ENCODE data around the gene SETX.
A peak's percentile ranks its signal among the peaks of the same experiment; 100 is the strongest.
"Not testable (repeated sequence)": the region's sequence is repeated elsewhere in the genome, so short reads cannot be mapped to it uniquely, and the experiment has no call there.

SETX gene

DNA sequence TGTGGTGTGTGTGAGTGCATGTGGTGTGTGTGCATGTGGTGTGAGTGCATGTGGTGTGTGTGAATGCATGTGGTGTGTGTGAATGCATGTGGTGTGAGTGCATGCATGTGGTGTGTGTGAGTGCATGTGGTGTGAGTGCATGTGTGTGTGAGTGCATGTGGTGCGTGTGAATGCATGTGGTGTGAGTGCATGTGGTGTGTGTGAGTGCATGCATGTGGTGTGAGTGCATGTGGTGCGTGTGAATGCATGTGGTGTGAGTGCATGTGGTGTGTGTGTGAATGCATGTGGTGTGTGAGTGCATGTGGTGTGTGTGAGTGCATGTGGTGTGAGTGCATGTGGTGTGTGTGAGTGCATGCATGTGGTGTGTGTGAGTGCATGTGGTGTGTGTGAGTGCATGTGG is 23.0 kb upstream of the SETX start:
- WGBS, 2 experiments (ENCODE audit: insufficient coverage in 2 of 2): 88 to 93% methylated on average over 2 of the region's 2 CpGs
- H3K4me1 ChIP-seq (ENCODE audit: control insufficient read depth, insufficient read depth, low read length, poor library complexity, severe bottlenecking); H3K27ac ChIP-seq (ENCODE audit: low read depth, low read length, severe bottlenecking); H3K4me3 ChIP-seq (ENCODE audit: extremely low read depth, insufficient read depth, low read length, poor library complexity, severe bottlenecking); H3K9me3 ChIP-seq (ENCODE audit: control insufficient read depth, low read length): not testable (repeated sequence)
- peaks cover 70% of the 10 kb centered on the region for H3K36me3 ChIP-seq (ENCODE audit: control insufficient read depth, insufficient read depth, low read length)

DNA sequence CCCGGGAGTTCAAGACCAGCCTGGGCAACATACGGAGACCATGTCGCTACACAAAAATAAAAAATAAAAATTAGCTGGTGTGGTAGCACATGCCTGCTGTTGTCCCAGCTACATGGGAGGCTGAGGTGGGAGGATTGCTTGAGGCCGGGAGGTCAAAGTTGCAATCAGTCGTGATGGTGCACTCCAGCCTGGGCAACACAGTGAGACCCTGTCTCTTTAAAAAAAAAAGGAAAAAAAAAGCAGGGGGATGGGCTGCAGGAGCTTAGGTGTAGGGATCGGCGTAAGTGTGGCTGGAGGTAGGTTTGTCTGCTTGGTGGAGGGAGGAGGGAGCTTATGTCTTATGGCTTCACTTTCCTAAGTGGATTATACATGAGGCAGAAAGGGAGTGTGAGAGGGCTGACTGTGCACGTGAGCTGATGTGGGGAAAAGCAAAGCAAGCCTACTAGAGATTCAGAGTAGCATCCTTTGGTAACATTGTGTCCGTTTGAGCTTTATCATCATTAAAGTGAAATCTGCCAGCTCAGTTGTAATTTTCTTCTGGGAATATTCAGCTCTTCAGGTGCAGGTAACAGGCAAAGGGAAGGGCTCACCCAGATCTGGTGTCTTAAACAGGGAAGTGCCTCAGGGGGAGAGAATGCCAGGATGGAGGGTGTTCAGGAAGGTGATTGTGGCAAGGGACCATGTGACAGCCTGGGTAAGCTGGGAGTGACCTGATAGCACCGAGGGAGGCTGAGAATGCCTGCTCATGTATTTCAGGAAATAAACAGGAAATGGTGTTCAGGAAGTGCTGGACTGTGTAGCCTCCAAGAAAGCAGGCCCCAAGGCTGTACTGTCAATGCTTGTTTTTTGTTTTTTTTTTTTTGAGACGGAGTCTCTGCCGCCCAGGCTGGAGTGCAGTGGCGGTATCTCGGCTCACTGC is 17.6 kb upstream of the SETX start:
- Histone ChIP-seq H3K27ac (ENCODE audit: low read depth, low read length, severe bottlenecking) (peak overlapping the region; percentile 67), H3K4me1 (ENCODE audit: control insufficient read depth, insufficient read depth, low read length, poor library complexity, severe bottlenecking) (peaks cover 7% of the 10 kb centered on the region), H3K36me3 (ENCODE audit: control insufficient read depth, insufficient read depth, low read length) (peaks cover 25% of the 10 kb centered on the region), H3K9me3 (ENCODE audit: control insufficient read depth, low read length) (no peaks in the 10 kb centered on the region), H3K4me3 (ENCODE audit: extremely low read depth, insufficient read depth, low read length, poor library complexity, severe bottlenecking) (no peak overlapping the region)
- WGBS, 2 experiments (ENCODE audit: insufficient coverage in 2 of 2): 87 to 88% methylated on average over 10 of the region's 14 CpGs

DNA sequence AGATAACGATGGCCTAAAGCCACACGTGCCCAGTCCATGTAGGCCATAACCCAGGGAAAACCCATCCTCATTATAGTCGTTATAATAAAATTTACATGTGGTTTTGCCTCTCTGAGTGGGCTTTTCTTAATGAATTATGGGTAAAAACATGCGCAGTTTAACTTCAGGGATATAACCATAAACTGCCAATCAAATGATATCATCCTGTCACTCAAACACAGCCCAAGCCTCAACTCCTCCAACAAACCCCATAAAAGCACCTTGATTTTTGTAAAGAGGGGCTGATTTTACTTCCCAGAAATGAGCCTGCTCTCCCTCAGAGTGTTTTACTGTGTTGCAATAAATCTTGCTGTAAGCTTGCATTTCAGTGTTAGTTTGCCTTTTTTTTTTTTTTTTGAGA is 15.8 kb upstream of the SETX start:
- H3K4me3 ChIP-seq (ENCODE audit: extremely low read depth, insufficient read depth, low read length, poor library complexity, severe bottlenecking): no peak overlapping the region
- H3K36me3 ChIP-seq (ENCODE audit: control insufficient read depth, insufficient read depth, low read length): peaks cover 7% of the 10 kb centered on the region
- H3K27ac ChIP-seq (ENCODE audit: low read depth, low read length, severe bottlenecking): no peak overlapping the region
- peaks cover 7% of the 10 kb centered on the region for H3K4me1 ChIP-seq (ENCODE audit: control insufficient read depth, insufficient read depth, low read length, poor library complexity, severe bottlenecking)
- H3K9me3 ChIP-seq (ENCODE audit: control insufficient read depth, low read length): no peaks in the 10 kb centered on the region
- no CpG with 5 or more reads among the region's 4 CpGs for WGBS, 2 experiments (ENCODE audit: insufficient coverage in 2 of 2)

DNA sequence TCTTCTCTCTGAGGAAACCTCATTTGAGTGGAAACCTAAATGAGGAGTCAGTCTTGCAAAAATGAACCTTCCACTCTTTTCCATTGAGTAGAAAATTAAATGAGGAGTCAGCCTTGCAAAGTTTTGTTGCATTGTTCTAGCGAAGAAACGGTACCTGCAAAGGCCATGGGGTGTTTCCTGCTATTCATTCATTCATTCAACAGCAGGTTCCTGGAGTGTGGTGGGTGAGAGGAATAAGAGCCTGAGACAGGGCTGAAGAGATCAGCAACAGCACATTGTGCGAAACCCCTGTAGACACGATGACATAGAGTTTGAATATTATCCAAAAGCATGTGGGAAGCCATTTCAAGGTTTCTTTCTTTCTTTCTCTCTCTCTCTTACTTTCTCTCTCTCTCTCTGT is 14.6 kb upstream of the SETX start:
- Histone ChIP-seq H3K36me3 (ENCODE audit: control insufficient read depth, insufficient read depth, low read length) (no peaks in the 10 kb centered on the region), H3K27ac (ENCODE audit: low read depth, low read length, severe bottlenecking) (no peak overlapping the region), H3K4me1 (ENCODE audit: control insufficient read depth, insufficient read depth, low read length, poor library complexity, severe bottlenecking) (peaks cover 7% of the 10 kb centered on the region), H3K9me3 (ENCODE audit: control insufficient read depth, low read length) (no peaks in the 10 kb centered on the region), H3K4me3 (ENCODE audit: extremely low read depth, insufficient read depth, low read length, poor library complexity, severe bottlenecking) (no peak overlapping the region)
- 100% methylated on average over 1 of the region's 4 CpGs; no CpG with 5 or more reads in 1 of the 2 experiments for WGBS, 2 experiments (ENCODE audit: insufficient coverage in 2 of 2)

DNA sequence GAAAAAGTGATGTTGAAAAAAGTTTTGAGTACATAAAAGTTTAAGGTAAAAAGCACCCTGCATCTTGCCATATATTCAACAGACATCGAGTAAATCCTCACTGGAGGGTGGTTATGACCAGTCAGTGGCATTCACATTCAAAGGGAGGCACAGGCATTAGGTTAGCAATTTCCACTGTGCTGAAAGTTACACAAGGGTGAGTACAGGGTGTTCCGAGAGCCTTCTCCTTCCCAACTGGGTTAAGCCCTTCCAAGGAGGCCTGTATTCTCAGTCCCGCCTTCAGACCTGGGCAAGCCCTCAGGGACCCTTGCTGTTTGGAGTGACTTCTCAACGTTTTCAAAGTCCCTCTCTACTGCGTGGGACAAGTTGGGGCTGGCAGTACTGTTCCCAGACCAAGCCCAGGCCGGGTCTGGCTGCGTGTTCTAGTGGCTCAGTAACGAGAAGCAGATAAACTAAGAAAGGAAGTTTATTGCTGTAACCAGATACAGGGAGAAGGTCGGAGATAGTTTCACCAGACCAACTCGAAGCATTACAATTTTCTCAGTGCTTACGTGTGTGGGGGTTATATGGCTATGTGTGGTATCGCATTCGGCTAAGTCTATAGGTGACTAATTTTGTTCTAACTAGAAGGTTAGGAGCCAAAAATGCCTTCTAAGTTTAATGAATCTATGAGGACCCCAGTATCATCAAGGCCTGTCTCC is 13.0 kb upstream of the SETX start:
- no peaks in the 10 kb centered on the region for H3K36me3 ChIP-seq (ENCODE audit: control insufficient read depth, insufficient read depth, low read length)
- H3K27ac ChIP-seq (ENCODE audit: low read depth, low read length, severe bottlenecking): peak overlapping the region; percentile 18
- peaks cover 6% of the 10 kb centered on the region for H3K4me1 ChIP-seq (ENCODE audit: control insufficient read depth, insufficient read depth, low read length, poor library complexity, severe bottlenecking)
- 74 to 79% methylated on average over 8 to 9 of the region's 13 CpGs for WGBS, 2 experiments (ENCODE audit: insufficient coverage in 2 of 2)
- no peak overlapping the region for H3K4me3 ChIP-seq (ENCODE audit: extremely low read depth, insufficient read depth, low read length, poor library complexity, severe bottlenecking)
- no peaks in the 10 kb centered on the region for H3K9me3 ChIP-seq (ENCODE audit: control insufficient read depth, low read length)

DNA sequence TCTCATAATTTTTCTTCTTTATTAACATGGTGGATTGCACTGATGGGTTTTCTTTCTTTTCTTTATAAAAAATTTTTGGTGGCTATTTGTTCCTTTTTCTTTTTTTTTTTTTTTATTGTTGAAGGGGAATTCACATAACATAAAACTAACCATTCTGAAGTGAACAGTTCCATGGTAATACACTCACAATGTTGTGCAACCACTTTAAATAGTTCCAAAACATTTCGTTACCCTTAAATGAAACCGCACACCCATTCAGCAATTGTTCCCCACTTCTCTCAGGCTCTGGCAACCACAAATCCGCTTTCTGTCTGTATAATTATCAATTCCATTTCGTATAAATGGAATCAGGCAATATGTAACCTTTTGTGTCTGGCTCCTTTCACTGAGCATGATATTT is 11.7 kb upstream of the SETX start:
- Histone ChIP-seq H3K4me3 (ENCODE audit: extremely low read depth, insufficient read depth, low read length, poor library complexity, severe bottlenecking) (no peak overlapping the region), H3K4me1 (ENCODE audit: control insufficient read depth, insufficient read depth, low read length, poor library complexity, severe bottlenecking) (no peaks in the 10 kb centered on the region), H3K36me3 (ENCODE audit: control insufficient read depth, insufficient read depth, low read length) (no peaks in the 10 kb centered on the region), H3K27ac (ENCODE audit: low read depth, low read length, severe bottlenecking) (no peak overlapping the region), H3K9me3 (ENCODE audit: control insufficient read depth, low read length) (no peaks in the 10 kb centered on the region)
- WGBS, 2 experiments (ENCODE audit: insufficient coverage in 2 of 2): 90 to 94% methylated on average over 4 of the region's 4 CpGs

DNA sequence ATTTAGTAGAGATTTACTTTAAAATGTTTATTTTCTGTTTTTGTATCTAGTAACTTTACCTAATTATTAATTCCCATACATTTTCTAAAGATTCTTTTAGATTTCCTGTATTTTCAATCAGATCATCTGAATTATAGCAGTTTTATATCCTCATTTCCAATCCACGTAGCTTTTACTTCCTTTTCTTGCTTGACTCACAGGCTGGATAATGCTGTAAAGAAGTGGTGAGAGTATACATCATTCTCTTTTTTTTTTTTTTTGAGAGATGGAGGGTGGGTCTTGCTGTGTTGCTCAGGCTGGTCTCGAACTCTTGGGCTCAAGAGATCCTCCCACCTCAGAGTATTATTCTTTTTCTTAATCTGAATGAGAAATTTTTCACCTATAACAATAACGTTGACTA is 11.2 kb upstream of the SETX start:
- no CpG with 5 or more reads among the region's 3 CpGs for WGBS, 2 experiments (ENCODE audit: insufficient coverage in 2 of 2)
- no peaks in the 10 kb centered on the region for H3K36me3 ChIP-seq (ENCODE audit: control insufficient read depth, insufficient read depth, low read length)
- no peak overlapping the region for H3K27ac ChIP-seq (ENCODE audit: low read depth, low read length, severe bottlenecking)
- no peak overlapping the region for H3K4me3 ChIP-seq (ENCODE audit: extremely low read depth, insufficient read depth, low read length, poor library complexity, severe bottlenecking)
- H3K4me1 ChIP-seq (ENCODE audit: control insufficient read depth, insufficient read depth, low read length, poor library complexity, severe bottlenecking): no peaks in the 10 kb centered on the region
- no peaks in the 10 kb centered on the region for H3K9me3 ChIP-seq (ENCODE audit: control insufficient read depth, low read length)

DNA sequence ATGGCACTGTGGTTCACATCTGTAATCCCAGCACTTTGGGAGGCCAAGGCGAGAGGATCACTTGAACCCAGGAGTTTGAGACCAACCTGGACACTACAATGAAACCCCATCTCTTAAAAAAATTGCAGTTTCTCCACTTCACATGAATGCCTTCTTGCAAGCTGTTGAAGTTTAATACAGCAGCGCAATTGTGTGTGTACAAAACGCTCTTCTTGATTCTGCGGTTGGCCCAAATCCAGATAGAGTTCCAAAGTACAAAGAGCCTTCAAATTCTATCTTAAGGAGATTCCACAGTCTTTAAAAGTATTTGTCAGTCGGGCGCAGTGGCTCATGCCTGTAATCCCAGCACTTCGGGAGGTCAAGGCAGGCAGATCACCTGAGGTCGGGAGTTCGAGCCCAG is 9.3 kb upstream of the SETX start:
- H3K4me1 ChIP-seq (ENCODE audit: control insufficient read depth, insufficient read depth, low read length, poor library complexity, severe bottlenecking): no peaks in the 10 kb centered on the region
- 91 to 96% methylated on average over 6 to 9 of the region's 9 CpGs for WGBS, 2 experiments (ENCODE audit: insufficient coverage in 2 of 2)
- H3K36me3 ChIP-seq (ENCODE audit: control insufficient read depth, insufficient read depth, low read length): no peaks in the 10 kb centered on the region
- H3K9me3 ChIP-seq (ENCODE audit: control insufficient read depth, low read length): no peaks in the 10 kb centered on the region
- no peak overlapping the region for H3K27ac ChIP-seq (ENCODE audit: low read depth, low read length, severe bottlenecking)
- H3K4me3 ChIP-seq (ENCODE audit: extremely low read depth, insufficient read depth, low read length, poor library complexity, severe bottlenecking): no peak overlapping the region

DNA sequence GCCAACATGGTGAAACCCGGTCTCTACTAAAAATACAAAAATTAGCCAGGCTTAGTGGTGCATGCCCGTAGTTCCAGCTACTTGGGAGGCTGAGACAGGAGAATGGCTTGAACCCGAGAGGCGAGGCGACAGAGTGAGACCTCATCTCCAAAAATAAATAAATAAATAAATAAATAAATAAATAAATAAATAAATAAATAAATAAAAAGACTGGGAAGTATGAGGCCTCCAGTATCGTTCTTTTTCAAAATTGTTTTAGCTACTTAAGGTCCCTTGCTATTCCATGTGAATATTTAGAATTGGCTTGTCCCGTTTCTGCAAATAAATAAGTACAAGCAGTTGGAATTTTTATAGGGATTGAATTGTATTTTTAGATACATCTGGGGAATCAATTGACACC is 3.0 kb upstream of the SETX start:
- Histone ChIP-seq H3K36me3 (ENCODE audit: control insufficient read depth, insufficient read depth, low read length) (peaks cover 9% of the 10 kb centered on the region), H3K4me3 (ENCODE audit: extremely low read depth, insufficient read depth, low read length, poor library complexity, severe bottlenecking) (no peak overlapping the region), H3K9me3 (ENCODE audit: control insufficient read depth, low read length) (no peaks in the 10 kb centered on the region), H3K4me1 (ENCODE audit: control insufficient read depth, insufficient read depth, low read length, poor library complexity, severe bottlenecking) (peaks cover 11% of the 10 kb centered on the region), H3K27ac (ENCODE audit: low read depth, low read length, severe bottlenecking) (no peak overlapping the region)
- WGBS, 2 experiments (ENCODE audit: insufficient coverage in 2 of 2): 84 to 100% methylated on average over 2 of the region's 7 CpGs

DNA sequence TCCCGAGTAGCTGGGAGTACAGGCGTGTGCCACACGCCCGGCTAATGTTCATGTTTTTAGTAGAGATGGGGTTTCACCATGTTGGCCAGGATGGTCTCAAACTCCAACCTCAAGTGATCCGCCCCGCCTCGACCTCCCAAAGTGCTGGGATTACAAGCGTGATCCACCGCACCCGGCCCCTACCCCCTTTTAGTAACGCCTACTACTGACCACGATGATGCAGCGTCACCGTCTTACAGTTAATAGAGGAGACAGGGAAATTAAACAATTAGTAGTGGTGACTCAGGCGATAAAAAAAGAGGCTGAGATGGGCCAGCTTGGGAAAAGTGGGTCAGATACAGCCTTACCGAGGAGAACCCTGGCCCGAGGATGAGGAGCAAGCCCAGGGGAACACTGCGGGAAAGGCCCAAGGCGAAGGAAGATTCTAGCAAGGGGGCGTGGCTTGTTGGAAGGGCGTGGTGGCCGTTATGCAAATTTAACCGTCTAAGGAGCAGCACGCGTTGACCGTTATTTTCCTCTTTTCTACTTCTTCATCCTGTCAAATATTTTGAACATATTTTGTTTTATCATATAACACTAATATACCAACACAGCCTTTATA is 1.6 kb upstream of the SETX start:
- H3K27ac ChIP-seq (ENCODE audit: low read depth, low read length, severe bottlenecking): no peak overlapping the region

More for the DNA sequence above, 1.6 kb upstream of the SETX start:
- peaks cover 22% of the 10 kb centered on the region for H3K36me3 ChIP-seq (ENCODE audit: control insufficient read depth, insufficient read depth, low read length)
- 95 to 97% methylated on average over 26 of the region's 26 CpGs for WGBS, 2 experiments (ENCODE audit: insufficient coverage in 2 of 2)
- H3K4me3 ChIP-seq (ENCODE audit: extremely low read depth, insufficient read depth, low read length, poor library complexity, severe bottlenecking): no peak overlapping the region
- peaks cover 21% of the 10 kb centered on the region for H3K4me1 ChIP-seq (ENCODE audit: control insufficient read depth, insufficient read depth, low read length, poor library complexity, severe bottlenecking)
- no peaks in the 10 kb centered on the region for H3K9me3 ChIP-seq (ENCODE audit: control insufficient read depth, low read length)

All from mesodermal cell (in vitro differentiated cells).